Trophoblast cell (in vitro differentiated cells and primary cell): ENCODE results near the gene MYL4.
A peak's percentile ranks its signal among the peaks of the same experiment; 100 is the strongest.
"Not testable (repeated sequence)": the region's sequence is repeated elsewhere in the genome, so short reads cannot be mapped to it uniquely, and the experiment has no call there.

Experiments
- DNase-seq, 2 donors: peaks; one replicate each; pipeline ENCODE4 v3.0.0-alpha.2; 2016
- H2AFZ ChIP-seq: 2 replicates; pipeline ENCODE4 v1.6.1; 2013; ENCODE audit warnings: low read length, moderate library complexity, mild to moderate bottlenecking; ENCODE audit not compliant: insufficient read depth, poor library complexity
- H2AK5ac ChIP-seq: 2 replicates; pipeline ENCODE4 v1.6.1; 2013; ENCODE audit warnings: mild to moderate bottlenecking, low read length
- H2BK120ac ChIP-seq: 2 replicates; pipeline ENCODE4 v1.6.1; 2013; ENCODE audit warnings: low read length, mild to moderate bottlenecking, moderate library complexity; ENCODE audit not compliant: insufficient read depth, poor library complexity
- H2BK12ac ChIP-seq: 2 replicates; pipeline ENCODE4 v1.6.1; 2013; ENCODE audit warnings: mild to moderate bottlenecking, low read length, moderate library complexity
- H2BK5ac ChIP-seq: 2 replicates; pipeline ENCODE4 v1.6.1; 2013; ENCODE audit warnings: low read length, low read depth, moderate library complexity, mild to moderate bottlenecking; ENCODE audit not compliant: poor library complexity
- H3K14ac ChIP-seq: 2 replicates; pipeline ENCODE4 v1.6.1; 2013; ENCODE audit warnings: mild to moderate bottlenecking, low read length
- H3K18ac ChIP-seq: 2 replicates; pipeline ENCODE4 v1.6.1; 2013; ENCODE audit warnings: mild to moderate bottlenecking, low read length
- H3K23ac ChIP-seq: 2 replicates; pipeline ENCODE4 v1.6.1; 2013; ENCODE audit warnings: low read length
- H3K27ac ChIP-seq: 2 replicates; pipeline ENCODE4 v1.5.1; 2013; ENCODE audit warnings: low read depth, mild to moderate bottlenecking, inconsistent platforms, low read length, moderate library complexity
- H3K27me3 ChIP-seq: 2 replicates; pipeline ENCODE4 v1.6.1; 2013; ENCODE audit warnings: inconsistent platforms, mild to moderate bottlenecking, low read length, moderate library complexity; ENCODE audit not compliant: insufficient read depth
- H3K36me3 ChIP-seq, 2 experiments: 1 replicate in 1 of 2; 2 replicates in 1 of 2; pipeline ENCODE4 v1.6.1; 2013; ENCODE audit warnings: low read length in 2 of 2, mild to moderate bottlenecking in 2 of 2, moderate library complexity in 1 of 2; ENCODE audit not compliant: insufficient read depth in 2 of 2, control insufficient read depth in 1 of 2
- H3K4ac ChIP-seq: 2 replicates; pipeline ENCODE4 v1.6.1; 2013; ENCODE audit warnings: low read depth, mild to moderate bottlenecking, low read length, moderate library complexity
- H3K4me1 ChIP-seq, 2 experiments: 1 replicate in 1 of 2; 2 replicates in 1 of 2; pipeline ENCODE4 v1.6.1; 2013; ENCODE audit warnings: low read length in 2 of 2, mild to moderate bottlenecking in 2 of 2, moderate library complexity in 1 of 2; ENCODE audit not compliant: insufficient read depth in 2 of 2, control insufficient read depth in 1 of 2
- H3K4me2 ChIP-seq: 2 replicates; pipeline ENCODE4 v1.6.1; 2013; ENCODE audit warnings: inconsistent platforms, mild to moderate bottlenecking, low read length, moderate library complexity
- H3K4me3 ChIP-seq: 2 replicates; pipeline ENCODE4 v1.5.1; 2013; ENCODE audit warnings: mild to moderate bottlenecking, low read depth, low read length, inconsistent platforms
- H3K79me1 ChIP-seq: one replicate; pipeline ENCODE4 v1.6.1; 2013; ENCODE audit warnings: low read length
- H3K79me2 ChIP-seq: 2 replicates; pipeline ENCODE4 v1.6.1; 2013; ENCODE audit warnings: low read length, mild to moderate bottlenecking; ENCODE audit not compliant: control insufficient read depth, insufficient read depth, poor library complexity
- H3K9ac ChIP-seq: 2 replicates; pipeline ENCODE4 v1.6.1; 2013; ENCODE audit warnings: mild to moderate bottlenecking, low read length
- H3K9me3 ChIP-seq: 2 replicates; pipeline ENCODE4 v1.6.1; 2013; ENCODE audit warnings: low read depth, mild to moderate bottlenecking, control low read depth, inconsistent platforms, low read length; ENCODE audit not compliant: insufficient read depth
- H4K12ac ChIP-seq: 2 replicates; pipeline ENCODE4 v1.6.1; 2013; ENCODE audit warnings: low read depth, mild to moderate bottlenecking, low read length, moderate library complexity
- H4K8ac ChIP-seq: 2 replicates; pipeline ENCODE4 v1.6.1; 2013; ENCODE audit warnings: low read depth, mild to moderate bottlenecking, low read length, moderate library complexity
- H4K91ac ChIP-seq: one replicate; pipeline ENCODE4 v1.6.1; 2013; ENCODE audit warnings: low read depth, mild to moderate bottlenecking, low read length, moderate library complexity
- WGBS: extraction: QIAGEN DNeasy Blood & Tissue Kit; methylation state at CpG from one replicate; pipeline ENCODE4 v1.1.7; 2013; ENCODE audit warnings: missing lambda C conversion rate; ENCODE audit not compliant: insufficient read length, insufficient coverage; ENCODE audit errors: extremely low coverage; 5-methylcytosine and 5-hydroxymethylcytosine counted together

The MYL4 gene

DNA sequence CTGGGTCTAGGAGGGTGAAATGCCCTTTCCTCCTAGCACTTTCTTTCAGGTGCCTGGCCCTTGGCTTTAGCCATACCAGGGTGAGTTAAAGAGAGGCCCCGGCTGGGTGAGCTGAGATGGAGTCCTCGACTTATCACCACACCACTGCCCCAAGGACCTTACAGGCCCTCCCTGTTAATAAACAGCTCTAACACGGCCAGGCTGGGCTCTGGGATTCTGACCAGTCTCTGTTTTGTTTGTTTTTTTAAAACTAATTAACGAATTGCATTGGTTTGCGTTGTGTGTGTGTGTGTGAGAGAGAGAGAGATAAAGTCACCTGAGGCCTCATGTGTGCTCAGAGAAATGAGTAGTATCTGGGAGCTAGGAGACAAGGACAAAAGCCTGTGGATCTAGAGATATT, 14.3 kb downstream of the MYL4 start:
- no peak overlapping the region for H2AK5ac ChIP-seq
- no peak overlapping the region for H3K4me2 ChIP-seq
- H2AFZ ChIP-seq = no peak overlapping the region
- WGBS = no CpG with 5 or more reads among the region's 5 CpGs
- no peak overlapping the region for H3K9ac ChIP-seq
- peaks cover 2 to 7% of the 10 kb centered on the region in 2 experiments for H3K4me1 ChIP-seq
- peaks cover 8% of the 10 kb centered on the region for H3K9me3 ChIP-seq
- no peaks in the 10 kb centered on the region for H3K79me2 ChIP-seq
- no peak overlapping the region for H3K4ac ChIP-seq
- H3K14ac ChIP-seq = no peak overlapping the region
- H4K8ac ChIP-seq = no peak overlapping the region
- H2BK12ac ChIP-seq = no peak overlapping the region
- H3K27ac ChIP-seq = no peak overlapping the region
- no peaks in the 10 kb centered on the region for H3K36me3 ChIP-seq
- H4K12ac ChIP-seq = no peak overlapping the region
- no peak overlapping the region for H3K4me3 ChIP-seq
- H2BK5ac ChIP-seq = no peak overlapping the region
- H3K79me1 ChIP-seq = no peaks in the 10 kb centered on the region
- no peak overlapping the region for H3K18ac ChIP-seq
- H3K23ac ChIP-seq = no peak overlapping the region
- H4K91ac ChIP-seq = no peak overlapping the region
- no peak for DNase-seq
- no peak overlapping the region for H2BK120ac ChIP-seq
- no peaks in the 10 kb centered on the region for H3K27me3 ChIP-seq

DNA sequence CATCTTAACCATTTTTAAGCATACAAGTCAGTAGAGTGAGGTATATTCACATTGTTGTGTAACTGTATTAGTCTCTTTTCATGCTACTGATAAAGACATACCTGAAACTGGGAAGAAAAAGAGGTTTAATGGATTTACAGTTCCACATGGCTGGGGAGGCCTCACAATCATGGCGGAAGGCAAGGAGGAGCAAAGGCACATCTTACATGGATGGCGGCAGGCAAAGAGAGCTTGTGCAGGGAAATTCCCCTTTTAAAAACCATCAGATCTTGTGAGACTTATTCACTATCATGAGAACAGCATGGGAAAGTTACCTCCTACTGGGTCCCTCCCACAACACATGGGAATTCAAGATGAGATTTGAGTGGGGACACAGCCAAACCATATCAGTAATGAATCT, 14.9 kb downstream of the MYL4 start:
- not testable (repeated sequence) for H3K4me3 ChIP-seq, H3K14ac ChIP-seq, DNase-seq, H3K18ac ChIP-seq, H3K4me1 ChIP-seq, H2AK5ac ChIP-seq, H3K4me2 ChIP-seq, H2BK12ac ChIP-seq, H3K36me3 ChIP-seq, H4K8ac ChIP-seq, H3K79me1 ChIP-seq, H4K91ac ChIP-seq, H3K79me2 ChIP-seq, H3K9ac ChIP-seq, H3K23ac ChIP-seq, H2BK5ac ChIP-seq, H3K27ac ChIP-seq, H4K12ac ChIP-seq, H3K9me3 ChIP-seq, H3K27me3 ChIP-seq, H2AFZ ChIP-seq, H2BK120ac ChIP-seq, H3K4ac ChIP-seq
- no CpG with 5 or more reads among the region's 2 CpGs for WGBS

DNA sequence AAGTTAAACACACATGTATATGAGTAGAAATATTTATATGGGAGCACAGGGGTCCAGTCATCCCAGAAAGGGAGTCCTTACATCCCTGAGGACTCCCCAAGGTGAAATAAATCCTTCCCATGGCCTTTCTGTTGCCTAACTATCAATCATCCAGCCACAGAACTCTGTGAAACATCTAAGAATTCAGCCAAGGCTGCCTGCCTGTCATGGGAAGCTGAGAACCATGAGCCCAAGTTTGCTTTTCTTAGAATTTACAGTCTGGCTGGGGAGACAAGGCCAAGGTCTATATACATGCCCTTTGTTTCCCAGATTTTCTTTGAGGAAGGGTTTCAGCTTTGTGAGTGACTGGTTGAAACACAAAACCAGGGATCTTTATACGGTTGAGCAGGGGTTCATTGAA, 15.8 kb downstream of the MYL4 start:
- Histone ChIP-seq H3K14ac (no peak overlapping the region), H2AFZ (no peak overlapping the region), H3K79me1 (no peaks in the 10 kb centered on the region), H4K91ac (no peak overlapping the region), H3K4ac (no peak overlapping the region), H3K4me2 (no peak overlapping the region), H2BK120ac (no peak overlapping the region), H4K8ac (no peak overlapping the region), H2BK12ac (no peak overlapping the region), H3K9me3 (peaks cover 8% of the 10 kb centered on the region), H2BK5ac (no peak overlapping the region), H3K79me2 (no peaks in the 10 kb centered on the region), H3K27me3 (no peaks in the 10 kb centered on the region), H4K12ac (no peak overlapping the region), H3K9ac (no peak overlapping the region), H2AK5ac (no peak overlapping the region), H3K36me3 (no peaks in the 10 kb centered on the region), H3K23ac (no peak overlapping the region), H3K4me1 (peaks cover 6 to 7% of the 10 kb centered on the region in 2 experiments), H3K27ac (no peak overlapping the region), H3K18ac (no peak overlapping the region), H3K4me3 (no peak overlapping the region)
- no CpG with 5 or more reads among the region's 1 CpG for WGBS
- no peak for DNase-seq

DNA sequence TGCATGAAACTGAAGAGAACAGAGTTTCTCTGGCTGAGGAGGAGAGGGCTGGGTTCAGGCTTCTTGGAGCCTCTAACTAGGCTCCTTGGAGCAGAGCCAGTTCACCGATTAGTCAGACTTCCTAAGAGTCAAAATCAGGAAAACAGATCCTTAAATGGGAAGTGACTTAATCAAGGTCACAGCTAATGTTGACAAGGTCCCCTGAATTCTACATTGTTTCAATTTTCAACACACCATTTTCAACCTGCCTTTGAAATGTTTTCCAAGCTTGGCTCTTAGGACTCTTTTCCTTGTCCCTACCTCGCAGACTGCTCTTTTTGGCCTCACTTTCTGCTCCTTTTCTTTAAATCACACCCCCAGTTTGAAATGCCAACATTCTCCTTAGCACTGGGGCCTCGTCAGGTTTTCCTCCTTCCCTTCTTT, 16.3 kb downstream of the MYL4 start:
- no peak overlapping the region for H3K4me2 ChIP-seq
- H2BK120ac ChIP-seq = no peak overlapping the region

More for the DNA sequence above, 16.3 kb downstream of the MYL4 start:
- no peak overlapping the region for H4K91ac ChIP-seq
- peaks cover 4 to 5% of the 10 kb centered on the region in 2 experiments for H3K4me1 ChIP-seq
- H2BK5ac ChIP-seq = no peak overlapping the region
- peak in 1 of 2 donors; percentile 16 for DNase-seq
- H3K23ac ChIP-seq = no peak overlapping the region
- H4K12ac ChIP-seq = no peak overlapping the region
- no peaks in the 10 kb centered on the region for H3K27me3 ChIP-seq
- no peak overlapping the region for H3K4ac ChIP-seq
- no CpG with 5 or more reads among the region's 3 CpGs for WGBS
- H3K14ac ChIP-seq = no peak overlapping the region
- H3K9ac ChIP-seq = no peak overlapping the region
- no peak overlapping the region for H3K18ac ChIP-seq
- H3K9me3 ChIP-seq = peaks cover 8% of the 10 kb centered on the region
- H2AFZ ChIP-seq = no peak overlapping the region
- no peaks in the 10 kb centered on the region for H3K79me2 ChIP-seq
- no peak overlapping the region for H4K8ac ChIP-seq
- H3K4me3 ChIP-seq = no peak overlapping the region
- no peaks in the 10 kb centered on the region for H3K79me1 ChIP-seq
- no peak overlapping the region for H3K27ac ChIP-seq
- no peaks in the 10 kb centered on the region for H3K36me3 ChIP-seq
- no peak overlapping the region for H2BK12ac ChIP-seq
- H2AK5ac ChIP-seq = no peak overlapping the region
